GM21390 (cell line): ENCODE data around the gene PLSCR2.
"Not testable (repeated sequence)": the region's sequence is repeated elsewhere in the genome, so short reads cannot be mapped to it uniquely, and the experiment has no call there.

Experiments used
- ATAC-seq: cut with Tn5 transposase; IDR thresholded peaks from one replicate; pipeline ENCODE4 v1.9.1; 2021; ENCODE audit not compliant: unreplicated experiment

PLSCR2 gene

GRCh38 chr3:146469150-146470017 is at the start of gene PLSCR2:
Gene PLSCR2, minus strand, starts transcription at chr3:146469561. Its CDS starts 9,657 bp downstream, at chr3:146459904.
- peak; percentile 96 for ATAC-seq

DNA sequence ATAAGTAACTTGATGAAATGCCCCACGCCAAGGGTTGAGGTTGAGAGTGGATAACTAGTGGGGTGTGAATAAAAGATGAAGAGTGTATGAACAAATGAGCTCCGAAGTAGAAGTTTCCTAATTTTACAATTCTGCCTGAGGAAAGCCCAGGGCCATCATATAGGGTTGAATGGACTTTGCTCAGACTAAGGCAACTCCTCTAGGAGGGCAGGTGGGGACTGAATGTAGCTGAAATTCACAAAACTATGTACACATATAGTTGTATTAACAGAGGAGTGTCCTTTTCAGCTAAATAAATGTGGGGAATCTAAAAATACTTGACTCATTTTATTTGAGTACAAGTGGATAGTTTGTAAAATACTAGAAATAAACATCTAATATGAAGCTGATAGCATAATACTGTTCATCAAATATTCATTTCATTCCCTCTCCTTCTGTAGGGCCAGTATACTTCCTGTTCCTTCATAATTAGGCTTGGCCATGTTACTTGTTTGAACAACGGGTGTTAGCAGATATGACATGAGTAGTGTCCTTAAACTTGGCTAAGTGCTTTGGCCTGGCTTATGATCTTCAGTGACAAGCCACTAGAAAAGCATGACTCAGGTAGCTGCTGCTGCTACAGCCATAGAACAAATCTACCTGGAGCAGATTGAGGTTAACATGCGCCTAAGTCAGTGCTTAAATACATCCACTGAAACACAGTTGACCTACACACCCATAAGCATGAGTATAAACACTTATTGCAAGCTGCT is 48.5 kb upstream of the PLSCR2 start:
- no peak for ATAC-seq

GRCh38 chr3:146513386-146514051 is 44.2 kb upstream of the PLSCR2 start:
- no peak for ATAC-seq

GRCh38 chr3:146511402-146512134 is 42.2 kb upstream of the PLSCR2 start:
- no peak for ATAC-seq

- ATAC-seq: no peak
Observed at GRCh38 chr3:146507331-146508120, 38.2 kb upstream of the PLSCR2 start.

GRCh38 chr3:146505516-146505915 is 36.2 kb upstream of the PLSCR2 start:
- ATAC-seq: no peak

DNA sequence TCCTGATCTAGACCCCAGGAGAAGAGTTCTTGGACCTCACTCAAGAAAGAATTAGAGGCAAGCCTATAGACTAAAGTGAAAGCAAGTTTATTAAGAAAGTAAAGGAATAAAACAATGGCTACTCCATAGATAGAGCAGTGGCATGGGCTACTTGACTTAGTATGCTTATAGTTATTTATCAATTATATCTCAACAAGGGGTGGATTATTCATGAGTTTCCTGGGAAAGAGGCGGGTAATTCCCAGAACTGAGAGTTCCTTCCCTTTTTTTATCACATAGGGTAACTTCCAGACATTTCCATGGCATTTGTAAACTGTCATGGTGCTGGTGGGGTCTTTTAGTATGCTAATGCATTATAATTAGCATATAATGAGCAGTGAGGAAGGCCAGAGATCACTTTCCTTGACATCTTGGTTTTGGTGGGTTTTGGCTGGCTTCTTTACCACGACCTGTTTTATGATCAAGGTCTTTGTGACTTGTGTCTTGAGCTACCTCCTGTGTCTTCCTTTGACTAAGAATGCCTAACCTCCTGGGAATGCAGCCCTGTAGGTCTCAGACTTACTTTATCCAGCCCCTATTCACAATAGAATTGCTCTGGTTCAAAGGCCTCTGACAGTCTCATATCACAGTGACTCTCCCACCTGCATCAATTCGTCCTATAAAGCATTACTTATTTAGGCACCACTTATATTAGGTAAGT is 35.3 kb upstream of the PLSCR2 start:
- ATAC-seq: no peak

- peak; percentile 94 for ATAC-seq
Observed at GRCh38 chr3:146503461-146504202, 34.3 kb upstream of the PLSCR2 start.

DNA sequence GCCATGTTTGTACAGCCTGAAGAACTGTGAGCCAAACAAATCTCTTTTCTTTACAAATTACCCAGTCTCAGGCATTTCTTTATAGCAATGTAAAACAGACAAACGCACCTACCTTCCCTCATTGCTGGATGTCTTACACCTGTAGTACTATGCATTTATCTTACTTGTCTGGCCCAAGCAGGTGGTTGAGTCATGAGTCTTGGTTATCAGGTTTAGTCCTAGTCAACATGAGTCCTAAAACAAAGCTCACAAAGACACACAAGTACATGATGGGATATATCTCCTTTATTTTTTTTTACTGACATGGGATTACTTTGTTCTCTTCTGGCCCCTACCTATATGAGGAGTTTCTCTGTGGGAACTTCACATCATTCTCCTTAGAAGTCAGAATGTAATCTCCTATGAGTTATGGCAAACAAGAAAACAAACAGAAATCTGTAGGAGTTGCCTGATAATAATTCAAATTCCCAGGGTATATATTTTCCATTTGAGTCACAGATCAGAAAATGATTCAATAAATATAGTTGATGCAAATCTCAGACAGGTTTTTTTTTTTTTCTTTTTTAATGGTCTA is 33.6 kb upstream of the PLSCR2 start:
- ATAC-seq: no peak

- peak; percentile 35 for ATAC-seq
Observed at GRCh38 chr3:146501752-146502151, 32.4 kb upstream of the PLSCR2 start.

DNA sequence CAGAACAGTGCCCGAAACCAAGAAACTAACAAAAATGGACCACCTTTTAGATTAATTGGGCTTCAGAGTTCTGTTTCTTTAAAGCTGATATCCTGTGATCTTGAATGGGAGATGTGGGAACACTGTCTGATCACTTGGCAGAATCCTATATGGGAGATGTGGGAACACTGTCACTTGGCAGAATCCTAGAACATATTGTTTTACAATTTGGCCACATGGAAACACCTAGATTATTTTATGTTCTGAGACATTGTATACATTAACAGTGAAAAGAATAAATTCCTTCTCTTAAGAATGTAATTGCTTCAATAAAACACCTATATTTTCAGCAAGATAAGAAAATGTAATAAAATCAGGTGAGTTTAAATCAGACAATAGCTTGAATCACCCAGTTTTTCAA is 30.3 kb upstream of the PLSCR2 start:
- no peak for ATAC-seq

DNA sequence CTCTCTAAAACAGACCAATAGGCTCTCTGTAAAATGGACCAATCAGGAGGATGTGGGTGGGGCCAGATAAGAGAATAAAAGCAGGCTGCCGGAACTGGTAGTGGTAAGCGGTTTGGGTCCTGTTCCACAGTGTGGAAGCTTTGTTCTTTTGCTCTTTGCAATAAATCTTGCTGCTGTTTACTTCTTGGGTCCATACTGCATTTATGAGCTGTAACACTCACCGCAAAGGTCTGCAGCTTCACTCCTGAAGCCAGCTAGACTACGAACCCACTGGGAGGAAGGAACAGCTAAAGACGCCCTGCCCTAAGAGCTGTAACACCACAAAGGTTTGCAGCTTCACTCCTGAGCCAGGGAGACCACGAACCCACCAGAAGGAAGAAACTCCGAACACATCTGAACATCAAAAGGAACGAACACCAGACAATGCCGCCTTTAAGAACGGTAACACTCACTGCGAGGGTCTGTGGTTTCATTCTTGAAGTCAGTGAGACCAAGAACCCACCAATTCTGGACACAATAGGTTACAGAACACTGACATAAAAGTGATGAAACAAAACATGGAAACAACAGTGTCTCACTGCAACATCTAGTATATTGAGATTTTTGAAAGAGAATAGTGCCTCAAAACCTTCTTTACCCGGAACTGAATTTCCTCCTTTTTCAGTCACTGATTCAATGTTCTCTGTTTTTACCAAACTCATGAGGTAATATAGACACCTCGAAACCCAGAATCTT is 28.8 kb upstream of the PLSCR2 start:
- no peak for ATAC-seq

GRCh38 chr3:146497145-146497843 is 27.9 kb upstream of the PLSCR2 start:
- ATAC-seq: not testable (repeated sequence)

DNA sequence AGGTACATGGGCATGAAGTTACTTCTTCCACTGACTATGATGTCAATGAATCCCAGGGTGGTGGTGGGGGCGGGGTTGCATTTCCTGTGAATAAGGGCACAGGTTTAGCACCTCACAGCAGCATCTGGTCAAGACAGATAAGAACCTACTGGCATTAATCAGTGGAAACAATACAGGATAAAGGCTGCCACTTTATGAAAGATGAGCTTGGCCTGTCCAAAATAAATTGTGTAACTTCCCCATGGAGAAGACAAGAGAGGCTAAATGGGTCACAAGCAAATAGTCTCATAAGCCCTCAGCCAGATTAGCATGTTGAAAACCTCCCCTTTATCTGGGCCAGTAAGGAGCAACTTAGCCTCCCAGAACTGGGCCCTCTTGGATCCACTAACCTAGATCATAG is 27.4 kb upstream of the PLSCR2 start:
- ATAC-seq: no peak

- no peak for ATAC-seq
Observed at GRCh38 chr3:146496251-146496650, 26.9 kb upstream of the PLSCR2 start.

DNA sequence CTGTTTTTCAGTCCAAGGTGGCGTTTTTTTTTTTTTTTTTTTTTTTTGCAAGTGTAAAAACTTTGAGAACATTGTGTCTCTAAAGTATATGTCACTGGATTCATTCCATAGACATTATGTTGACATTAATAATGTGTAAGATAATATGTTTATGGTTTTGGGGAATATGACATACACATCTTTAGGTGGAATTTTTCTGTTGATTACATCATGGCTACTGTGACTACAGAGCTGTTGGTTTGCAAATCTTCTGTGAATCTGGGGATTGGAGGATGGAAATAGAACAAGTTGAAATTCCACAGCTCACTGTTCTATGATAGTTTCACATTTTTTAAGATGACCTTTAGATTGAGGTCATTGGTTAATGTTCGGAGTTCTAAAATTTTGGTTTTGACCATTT is 24.4 kb upstream of the PLSCR2 start:
- ATAC-seq: no peak

DNA sequence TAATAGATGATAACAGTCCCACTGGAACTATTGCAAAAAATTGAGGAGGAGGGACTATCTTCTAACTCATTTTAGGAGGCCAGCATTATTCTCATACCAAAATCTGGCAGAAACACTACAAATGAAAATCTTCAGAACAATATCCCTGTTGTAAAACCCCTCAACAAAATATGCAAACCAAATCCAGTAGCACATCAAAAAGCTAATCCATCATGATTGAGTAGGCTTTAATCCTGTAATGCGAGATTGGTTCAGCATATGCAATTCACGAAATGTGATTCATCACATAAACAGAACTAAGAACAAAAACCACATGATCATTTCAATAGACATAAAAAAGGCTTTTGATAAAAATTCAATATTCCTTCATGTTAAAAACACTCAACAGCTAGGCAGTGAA is 23.9 kb upstream of the PLSCR2 start:
- ATAC-seq: no peak
